T-cell (primary cell): ENCODE data around the gene TBCE. TPM values are rescaled to one million over a fixed set of nuclear protein-coding genes. Genes with fewer than 3 reads are reported as not detected.

Source experiments
- ATAC-seq, 4 experiments: fragments of 200-7000 bp in 3 of 4; fragments of 150-1000 bp in 1 of 4; cut with Tn5 transposase; replicated peaks in 1 of 4; 1 replicate in 3 of 4; 2 replicates in 1 of 4; pipeline ENCODE4 v1.10.0; 2021; ENCODE audit warnings: moderate library complexity in 3 of 4, mild to moderate bottlenecking in 2 of 4, moderate number of reproducible peaks in 1 of 4
- CTCF ChIA-PET, 2 donors: fragments of 300-600 bp; sonication (Branson Sonifier 250); formaldehyde crosslinking; loops; one replicate each; lab custom pipeline; 2022; ENCODE audit warnings: antibody characterized with exemption in 2 of 2; lab: Charles Lee
- POLR2A ChIA-PET, 2 donors: fragments of 300-600 bp; sonication (Branson Sonifier 250); formaldehyde crosslinking; loops; one replicate each; lab custom pipeline; 2022; ENCODE audit warnings: antibody characterized with exemption in 2 of 2; lab: Charles Lee
- DNase-seq, 35 experiments: peaks; one replicate each; pipeline versions ENCODE4 v3.0.0 to v3.0.0-alpha.2; 2013 to 2023
- H3K27ac ChIP-seq: one replicate; pipeline ENCODE4 v1.5.1; 2013; ENCODE audit warnings: low read length
- H3K27me3 ChIP-seq, 2 experiments: replicated peaks in 1 of 2; 1 replicate in 1 of 2; 2 replicates in 1 of 2; pipeline versions ENCODE4 v1.6.1 to v1.7.0; 2013; ENCODE audit warnings: low read length in 1 of 2, mixed read lengths in 1 of 2; ENCODE audit not compliant: control insufficient read depth in 2 of 2, insufficient read depth in 2 of 2; ENCODE audit errors: extremely low read depth in 1 of 2
- H3K36me3 ChIP-seq, 2 donors: 1 replicate in 1 of 2; 2 replicates in 1 of 2; pipeline versions ENCODE4 v1.6.1 to v1.7.0; 2013; ENCODE audit warnings: low read length in 1 of 2; ENCODE audit not compliant: control insufficient read depth in 2 of 2, insufficient read depth in 1 of 2; ENCODE audit errors: extremely low read depth in 1 of 2
- H3K4me1 ChIP-seq, 2 experiments: 1 replicate in 1 of 2; 2 replicates in 1 of 2; pipeline versions ENCODE4 v1.6.1 to v1.7.0; 2013; ENCODE audit warnings: low read length in 2 of 2, mixed read lengths in 1 of 2; ENCODE audit not compliant: insufficient read depth in 2 of 2, control insufficient read depth in 1 of 2; ENCODE audit errors: extremely low read depth in 1 of 2
- H3K4me3 ChIP-seq, 2 donors: 1 replicate in 1 of 2; 2 replicates in 1 of 2; pipeline versions ENCODE4 v1.5.1 to v1.7.0; 2013; ENCODE audit warnings: mild to moderate bottlenecking in 2 of 2, low read length in 1 of 2, moderate library complexity in 1 of 2; ENCODE audit not compliant: control insufficient read depth in 1 of 2; ENCODE audit errors: extremely low read depth in 1 of 2
- H3K9me3 ChIP-seq: 2 replicates; pipeline ENCODE4 v1.7.0; 2013
- H3K27ac Mint-ChIP-seq, 2 donors: one replicate each; pipeline ENCODE4 v1.8.0; 2020 to 2021; ENCODE audit warnings: mild to moderate bottlenecking in 2 of 2, mixed read lengths in 2 of 2
- H3K27me3 Mint-ChIP-seq, 2 donors: one replicate each; pipeline ENCODE4 v1.8.0; 2021 to 2022; ENCODE audit warnings: mixed read lengths in 2 of 2
- H3K36me3 Mint-ChIP-seq: one replicate; pipeline ENCODE4 v1.8.0; 2021; ENCODE audit warnings: mixed read lengths
- H3K4me1 Mint-ChIP-seq, 3 donors: one replicate each; pipeline ENCODE4 v1.8.0; 2020 to 2022; ENCODE audit warnings: mixed read lengths in 3 of 3, mild to moderate bottlenecking in 1 of 3
- H3K4me3 Mint-ChIP-seq, 3 donors: one replicate each; pipeline ENCODE4 v1.8.0; 2020 to 2022; ENCODE audit warnings: mild to moderate bottlenecking in 3 of 3, mixed read lengths in 3 of 3, moderate library complexity in 3 of 3
- H3K9me3 Mint-ChIP-seq, 3 donors: one replicate each; pipeline ENCODE4 v1.8.0; 2020 to 2022; ENCODE audit warnings: mixed read lengths in 3 of 3
- WGBS: methylation state at CpG from one replicate; pipeline ENCODE4 v1.1.5; 2013; ENCODE audit warnings: missing lambda C conversion rate; ENCODE audit not compliant: insufficient coverage; 5-methylcytosine and 5-hydroxymethylcytosine counted together
- total RNA-seq, 35 experiments: library from RNA in 6 of 35; stranded (reverse) in 6 of 35; fragments of 120-200 nt in 1 of 35; gene quantifications; one replicate each; pipeline versions ENCODE4 v1.2.1 to v1.2.4 and lab custom pipeline; 2013 to 2026

TBCE gene
- total RNA-seq, 5 donors from 2014 or later (not counting 1 experiment from before 2014, with no cell fraction given): 15.6 to 21.5 (median 18.6) TPM

GRCh38 chr1:235500971-235501540 is 133.8 kb downstream of the TBCE start:
- Histone ChIP-seq H3K36me3 (no peaks in the 10 kb centered on the region), H3K4me1 (peaks cover 2 to 16% of the 10 kb centered on the region in 2 experiments), H3K4me3 (no peak overlapping the region), H3K9me3 (no peaks in the 10 kb centered on the region), H3K27me3 (no peaks in the 10 kb centered on the region), H3K27ac (no peak overlapping the region)
- DNase-seq: no peak
- Mint-ChIP-seq H3K36me3 (no peaks in the 10 kb centered on the region), H3K27ac (no peak overlapping the region), H3K4me1 (peaks cover 15 to 17% (median 16%) of the 10 kb centered on the region in 3 donors), H3K27me3 (no peaks in the 10 kb centered on the region), H3K9me3 (no peaks in the 10 kb centered on the region), H3K4me3 (no peak overlapping the region)
- ATAC-seq: no peak
- ChIA-PET POLR2A (no interaction called here), CTCF (no interaction called here)
- 97% methylated on average over 4 of the region's 5 CpGs for WGBS

Other genes with a start within 250 kb of the TBCE start
- 100 to 1,000 TPM in 4 of 5 donors, 10 to 100 TPM in 1; 81.7 to 115 (median 106) TPM for gene TOMM20, start 238.6 kb upstream of the TBCE start, total RNA-seq
- 100 to 1,000 TPM; 115 to 169 (median 129) TPM for gene RBM34, start 206.2 kb upstream of the TBCE start, total RNA-seq
- 100 to 1,000 TPM in 2 of 5 donors, 10 to 100 TPM in 3; 70.4 to 151 (median 79.1) TPM for gene ARID4B, start 39.2 kb upstream of the TBCE start, total RNA-seq
- 10 to 100 TPM; 32.2 to 44.0 (median 39.8) TPM for gene GGPS1, start 38.9 kb upstream of the TBCE start, total RNA-seq
- 10 to 100 TPM in 2 of 5 donors, 1 to 10 TPM in 3; 6.2 to 10.9 (median 9.5) TPM for gene B3GALNT2, start 137.0 kb downstream of the TBCE start, total RNA-seq